GM13976 (cell line): Measurements from ENCODE around the gene AMBP.

Experiments used
- DNase-seq: peaks from one replicate; pipeline ENCODE4 v3.0.0; 2012; ENCODE audit warnings: low spot score
- in situ Hi-C: fragments of 300-500 bp; cut with MboI; formaldehyde crosslinking; loops from one replicate; pipeline ENCODE4 v1.12.0; 2022; ENCODE audit warnings: low sequenced_read_pairs, mixed read lengths, inconsistent platforms; ENCODE audit not compliant: unreplicated experiment
- TF ChIP-seq, protein P1 (sequence below): IDR thresholded peaks from 2 replicates; pipeline ENCODE4 v1.5.1; 2012; ENCODE audit warnings: borderline replicate concordance, mild to moderate bottlenecking; ENCODE audit not compliant: insufficient read depth; ENCODE audit errors: extremely low read depth, missing control alignments, control extremely low read depth

The AMBP gene

DNA sequence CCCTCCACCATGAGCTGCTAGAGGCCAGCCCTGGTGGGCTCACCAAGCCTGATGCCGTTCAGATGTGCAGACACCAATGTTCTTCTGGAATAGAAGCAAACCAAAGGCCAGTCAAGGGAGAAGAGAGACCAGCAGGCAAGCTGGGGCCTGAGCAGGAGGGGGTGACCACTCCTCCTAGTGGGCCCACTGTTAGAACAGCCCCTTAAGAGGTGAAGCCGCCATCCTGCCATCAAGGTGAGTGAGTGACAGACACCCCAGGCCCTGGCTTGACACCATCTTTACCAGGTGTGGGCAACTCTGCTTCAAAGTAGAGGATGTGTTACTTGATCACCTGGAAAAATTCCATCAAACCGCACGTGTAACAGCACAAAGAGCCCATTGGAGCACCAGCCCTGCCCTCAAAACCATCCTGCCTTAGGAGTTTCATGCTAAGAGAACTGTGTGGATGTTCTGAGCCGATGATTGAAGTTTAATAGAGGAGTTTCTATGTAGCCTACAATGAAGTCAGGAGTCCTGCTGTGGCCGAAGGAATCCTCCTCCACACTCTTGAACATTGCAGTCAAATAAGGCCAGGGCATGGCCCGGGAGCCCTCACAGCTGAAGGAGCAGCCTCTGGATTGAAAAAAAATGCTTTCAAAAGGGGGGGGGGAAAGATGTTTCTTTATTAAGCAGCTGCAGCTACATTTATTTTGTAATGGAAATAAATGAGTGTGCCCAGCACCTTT, 20.8 kb downstream of the AMBP start:
- TF ChIP-seq, protein P1, sequence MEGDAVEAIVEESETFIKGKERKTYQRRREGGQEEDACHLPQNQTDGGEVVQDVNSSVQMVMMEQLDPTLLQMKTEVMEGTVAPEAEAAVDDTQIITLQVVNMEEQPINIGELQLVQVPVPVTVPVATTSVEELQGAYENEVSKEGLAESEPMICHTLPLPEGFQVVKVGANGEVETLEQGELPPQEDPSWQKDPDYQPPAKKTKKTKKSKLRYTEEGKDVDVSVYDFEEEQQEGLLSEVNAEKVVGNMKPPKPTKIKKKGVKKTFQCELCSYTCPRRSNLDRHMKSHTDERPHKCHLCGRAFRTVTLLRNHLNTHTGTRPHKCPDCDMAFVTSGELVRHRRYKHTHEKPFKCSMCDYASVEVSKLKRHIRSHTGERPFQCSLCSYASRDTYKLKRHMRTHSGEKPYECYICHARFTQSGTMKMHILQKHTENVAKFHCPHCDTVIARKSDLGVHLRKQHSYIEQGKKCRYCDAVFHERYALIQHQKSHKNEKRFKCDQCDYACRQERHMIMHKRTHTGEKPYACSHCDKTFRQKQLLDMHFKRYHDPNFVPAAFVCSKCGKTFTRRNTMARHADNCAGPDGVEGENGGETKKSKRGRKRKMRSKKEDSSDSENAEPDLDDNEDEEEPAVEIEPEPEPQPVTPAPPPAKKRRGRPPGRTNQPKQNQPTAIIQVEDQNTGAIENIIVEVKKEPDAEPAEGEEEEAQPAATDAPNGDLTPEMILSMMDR: no peak
- DNase-seq: no peak
- in situ Hi-C loops: no loop called here

DNA sequence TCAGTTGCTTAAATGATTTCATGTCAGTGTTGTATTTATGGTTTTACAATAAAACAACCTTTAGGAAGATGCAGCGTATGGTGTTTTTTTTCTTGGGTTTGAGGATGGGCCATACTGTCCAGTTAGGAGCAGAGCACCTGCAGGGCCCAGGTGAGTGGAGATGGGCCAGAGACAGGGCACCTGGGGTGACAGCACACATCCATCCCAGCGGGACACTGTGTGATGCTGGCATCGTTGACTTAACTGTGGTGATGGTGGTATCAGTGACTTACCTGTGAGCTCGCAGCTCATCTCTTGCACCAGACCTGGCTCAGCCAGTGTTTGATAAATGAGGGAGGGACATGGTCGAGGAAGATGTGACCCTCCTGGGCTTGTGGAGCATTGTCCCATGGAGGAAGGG, 21.6 kb downstream of the AMBP start:
- in situ Hi-C loops: no loop called here
- TF ChIP-seq, protein P1: no peak
- DNase-seq: peak; percentile 12

- peak; percentile 16 for DNase-seq
- in situ Hi-C loops: no loop called here
- TF ChIP-seq, protein P1: no peak
These were observed 22.2 kb downstream of the AMBP start for GRCh38 chr9:114055894-114056293.

- TF ChIP-seq, protein P1: no peak
- in situ Hi-C loops: no loop called here
- DNase-seq: peak; percentile 16
These were observed 23.0 kb downstream of the AMBP start for GRCh38 chr9:114055061-114055460.

GRCh38 chr9:114054191-114054690, 23.9 kb downstream of the AMBP start:
- DNase-seq: peak; percentile 21
- TF ChIP-seq, protein P1: no peak

DNA sequence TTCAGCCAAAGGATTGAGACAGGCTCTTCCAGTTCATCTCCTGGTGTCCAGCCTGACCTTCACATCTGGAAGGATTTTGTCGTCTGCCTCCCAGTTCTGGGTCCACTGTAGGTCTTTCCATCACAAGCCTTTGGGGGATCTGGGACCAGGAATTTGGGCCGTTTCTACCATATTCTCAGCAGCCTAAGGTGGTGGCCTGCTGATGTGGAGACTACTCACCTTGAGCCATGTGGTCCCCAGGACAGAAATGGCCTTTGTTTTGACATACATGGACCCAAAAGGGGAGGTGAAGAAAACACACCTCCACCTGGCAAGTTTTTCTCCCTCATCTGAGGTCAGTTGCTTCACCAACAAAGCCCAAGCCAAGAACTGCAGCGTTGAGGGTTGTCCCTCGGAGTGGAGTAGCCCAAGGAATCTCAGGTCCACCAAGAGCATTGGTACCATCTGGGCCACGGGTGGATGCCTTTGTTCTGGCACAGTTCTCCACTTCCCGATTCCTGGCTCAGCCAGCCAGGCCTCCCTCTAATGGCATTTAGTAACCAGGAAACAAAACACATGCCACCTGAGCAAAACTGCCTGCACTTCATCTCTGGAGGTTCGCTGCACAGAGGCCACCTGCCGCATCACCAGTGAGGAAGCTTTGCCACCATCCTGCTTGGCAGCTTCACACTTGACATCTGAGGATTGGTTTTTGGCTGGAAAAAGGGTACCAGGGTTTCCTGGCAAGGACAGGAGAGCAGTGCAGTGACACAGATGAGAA, 24.7 kb downstream of the AMBP start:
- DNase-seq: no peak
- TF ChIP-seq, protein P1: no peak
- in situ Hi-C loops: no loop called here

More at GRCh38 chr9:114054191-114054690, 23.9 kb downstream of the AMBP start:
- in situ Hi-C loops: no loop called here
